HEK293 (cell line): ENCODE results near the gene PKD2.

Source experiments
- CTCF ChIA-PET: fragments of 350-600 bp; formaldehyde crosslinking; extraction: SDS; loops from one replicate; lab custom pipeline; 2021; ENCODE audit warnings: antibody characterized with exemption; lab: Yijun Ruan, JAX
- POLR2A ChIA-PET: fragments of 300-600 bp; formaldehyde crosslinking; extraction: SDS; loops from one replicate; lab custom pipeline; 2020; ENCODE audit warnings: antibody characterized with exemption, inconsistent platforms; lab: Yijun Ruan, JAX
- H3K27ac ChIP-seq: fragments of 200-500 bp; sonication (Bioruptor generic); 2 replicates; pipeline ENCODE4 v1.5.1; 2014; ENCODE audit warnings: low read depth, low read length, control low read depth, inconsistent platforms; ENCODE audit errors: extremely low read depth
- H3K36me3 ChIP-seq, 2 experiments: fragments of 200-500 bp in 1 of 2; sonication (Bioruptor generic) in 1 of 2; 1 replicate in 1 of 2; 2 replicates in 1 of 2; pipeline ENCODE4 v1.5.1; 2014 to 2017; ENCODE audit warnings: inconsistent platforms in 2 of 2, low read length in 2 of 2; ENCODE audit not compliant: control insufficient read depth in 2 of 2, insufficient read depth in 1 of 2
- H3K4me1 ChIP-seq: fragments of 200-500 bp; sonication (Bioruptor generic); 2 replicates; pipeline ENCODE4 v1.5.1; 2014; ENCODE audit warnings: mild to moderate bottlenecking, low read length, inconsistent platforms; ENCODE audit not compliant: control insufficient read depth, insufficient read depth
- H3K4me3 ChIP-seq: 2 replicates; pipeline ENCODE4 v1.5.1; 2011; ENCODE audit warnings: low read depth, mild to moderate bottlenecking, control low read depth, low read length, moderate library complexity
- H3K9me3 ChIP-seq: fragments of 200-500 bp; sonication (Bioruptor generic); 2 replicates; pipeline ENCODE4 v1.5.1; 2014; ENCODE audit warnings: low read depth, low read length, inconsistent platforms; ENCODE audit not compliant: control insufficient read depth, insufficient read depth
- EGR2 ChIP-seq: fragments of 450-650 bp; formaldehyde crosslinking; IDR thresholded peaks from 2 replicates; pipeline ENCODE4 v1.5.1; 2016; ENCODE audit warnings: low read depth, missing biosample characterization, missing genetic modification characterization
- GFI1B ChIP-seq: fragments of 450-650 bp; formaldehyde crosslinking; IDR thresholded peaks from 2 replicates; pipeline ENCODE4 v1.5.1; 2016; ENCODE audit warnings: missing biosample characterization, missing genetic modification characterization
- MZF1 ChIP-seq: fragments of 450-650 bp; formaldehyde crosslinking; IDR thresholded peaks from 2 replicates; pipeline ENCODE4 v1.5.1; 2017; ENCODE audit warnings: missing biosample characterization, missing genetic modification characterization, borderline replicate concordance
- OSR2 ChIP-seq: fragments of 450-650 bp; formaldehyde crosslinking; IDR thresholded peaks from 2 replicates; pipeline ENCODE4 v1.5.1; 2016; ENCODE audit warnings: missing biosample characterization, missing genetic modification characterization
- WT1 ChIP-seq: fragments of 450-650 bp; formaldehyde crosslinking; IDR thresholded peaks from 2 replicates; pipeline ENCODE4 v1.5.1; 2016; ENCODE audit warnings: missing biosample characterization, missing genetic modification characterization
- ZNF174 ChIP-seq: fragments of 450-650 bp; formaldehyde crosslinking; IDR thresholded peaks from 2 replicates; pipeline ENCODE4 v1.5.0; 2017; ENCODE audit warnings: missing biosample characterization, mild to moderate bottlenecking, missing genetic modification characterization
- ZNF2 ChIP-seq: fragments of 450-650 bp; formaldehyde crosslinking; IDR thresholded peaks from 2 replicates; pipeline ENCODE4 v1.5.1; 2016; ENCODE audit warnings: missing biosample characterization, missing genetic modification characterization
- ZNF23 ChIP-seq: fragments of 450-650 bp; formaldehyde crosslinking; IDR thresholded peaks from 2 replicates; pipeline ENCODE4 v1.5.1; 2016; ENCODE audit warnings: missing biosample characterization, missing genetic modification characterization, borderline replicate concordance
- ZNF362 ChIP-seq: fragments of 450-650 bp; formaldehyde crosslinking; IDR thresholded peaks from 2 replicates; pipeline ENCODE4 v1.5.1; 2016; ENCODE audit warnings: missing biosample characterization, missing genetic modification characterization
- ZNF394 ChIP-seq: fragments of 450-650 bp; formaldehyde crosslinking; IDR thresholded peaks from 2 replicates; pipeline ENCODE4 v1.5.1; 2016; ENCODE audit warnings: missing biosample characterization, missing genetic modification characterization, mild to moderate bottlenecking, moderate library complexity, borderline replicate concordance
- ZNF423 ChIP-seq: fragments of 450-650 bp; formaldehyde crosslinking; IDR thresholded peaks from 2 replicates; pipeline ENCODE4 v1.5.1; 2016; ENCODE audit warnings: missing biosample characterization, missing genetic modification characterization
- ZNF426 ChIP-seq: fragments of 450-650 bp; formaldehyde crosslinking; IDR thresholded peaks from 2 replicates; pipeline ENCODE4 v1.5.1; 2017; ENCODE audit warnings: missing biosample characterization, missing genetic modification characterization, mild to moderate bottlenecking, inconsistent platforms, moderate library complexity
- ZNF571 ChIP-seq: fragments of 450-650 bp; formaldehyde crosslinking; IDR thresholded peaks from 2 replicates; pipeline ENCODE4 v1.5.0; 2017; ENCODE audit warnings: missing biosample characterization, missing genetic modification characterization
- ZNF580 ChIP-seq: fragments of 450-650 bp; formaldehyde crosslinking; IDR thresholded peaks from 2 replicates; pipeline ENCODE4 v1.5.1; 2016; ENCODE audit warnings: missing biosample characterization, missing genetic modification characterization
- ZNF664 ChIP-seq: fragments of 450-650 bp; formaldehyde crosslinking; IDR thresholded peaks from 2 replicates; pipeline ENCODE4 v1.5.1; 2016; ENCODE audit warnings: missing biosample characterization, missing genetic modification characterization
- ZNF837 ChIP-seq: fragments of 450-650 bp; formaldehyde crosslinking; IDR thresholded peaks from 2 replicates; pipeline ENCODE4 v1.5.1; 2016; ENCODE audit warnings: missing biosample characterization, missing genetic modification characterization
- ZSCAN16 ChIP-seq: fragments of 450-650 bp; formaldehyde crosslinking; IDR thresholded peaks from 2 replicates; pipeline ENCODE4 v1.5.1; 2016; ENCODE audit warnings: missing biosample characterization, missing genetic modification characterization
- TF ChIP-seq, protein P1 (sequence below): fragments of 450-650 bp; formaldehyde crosslinking; IDR thresholded peaks from 2 replicates; pipeline ENCODE4 v1.5.1; 2016; ENCODE audit warnings: missing biosample characterization, missing genetic modification characterization, borderline replicate concordance

Gene PKD2

DNA sequence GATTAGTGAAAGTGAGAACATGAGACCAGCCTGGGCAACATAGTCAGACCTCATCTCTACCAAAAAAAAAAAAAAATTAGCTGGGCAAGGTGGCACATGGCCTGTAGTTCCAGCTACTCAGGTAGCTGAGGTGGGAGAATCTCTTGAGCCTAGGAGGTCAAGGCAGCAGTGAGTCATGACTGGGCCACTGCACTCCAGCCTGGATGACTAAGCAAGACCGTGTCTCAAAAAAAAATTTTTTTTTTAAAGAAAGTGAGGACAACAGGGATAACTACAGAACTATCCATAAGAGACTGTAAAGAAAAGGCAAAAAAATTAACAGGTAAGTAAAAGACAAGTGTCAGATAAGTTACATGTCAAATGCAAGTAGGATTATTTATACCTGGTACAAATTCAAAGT is 45.4 kb upstream of the PKD2 start:
- Histone ChIP-seq H3K27ac (no peak overlapping the region), H3K4me1 (no peaks in the 10 kb centered on the region), H3K36me3 (no peaks in the 10 kb centered on the region), H3K9me3 (no peaks in the 10 kb centered on the region), H3K4me3 (no peak overlapping the region)
- no peak for TF ChIP-seq ZNF426 (tag by site-specific recombination)
- no peak for TF ChIP-seq ZNF174 (tag by site-specific recombination)
- TF ChIP-seq EGR2 (tag by site-specific recombination), result no peak
- TF ChIP-seq ZNF580 (tag by site-specific recombination), result no peak
- peak; percentile 50; the same call in 1 of the 2 replicates for TF ChIP-seq ZNF362 (tag by site-specific recombination)
- TF ChIP-seq ZNF664 (tag by site-specific recombination), result no peak
- 0 out of 2 replicates have a peak, but pooled peaks have one; percentile 24 for TF ChIP-seq OSR2 (tag by site-specific recombination)
- TF ChIP-seq ZNF394 (tag by site-specific recombination), result peak; percentile 46; the same call in 1 of the 2 replicates
- no peak for TF ChIP-seq WT1 (tag by site-specific recombination)
- TF ChIP-seq GFI1B (tag by site-specific recombination), result no peak
- TF ChIP-seq ZNF2 (tag by site-specific recombination), result no peak
- no peak for TF ChIP-seq ZNF23 (tag by site-specific recombination)
- ChIA-PET POLR2A (no interaction called here), CTCF (interaction anchor here (0.7 to 1.7 kb wide), 3 partner anchors 12 to 112 kb away, joined by 5 to 9 read pairs (median 5); partner anchors contain the start of gene PKD2)

DNA sequence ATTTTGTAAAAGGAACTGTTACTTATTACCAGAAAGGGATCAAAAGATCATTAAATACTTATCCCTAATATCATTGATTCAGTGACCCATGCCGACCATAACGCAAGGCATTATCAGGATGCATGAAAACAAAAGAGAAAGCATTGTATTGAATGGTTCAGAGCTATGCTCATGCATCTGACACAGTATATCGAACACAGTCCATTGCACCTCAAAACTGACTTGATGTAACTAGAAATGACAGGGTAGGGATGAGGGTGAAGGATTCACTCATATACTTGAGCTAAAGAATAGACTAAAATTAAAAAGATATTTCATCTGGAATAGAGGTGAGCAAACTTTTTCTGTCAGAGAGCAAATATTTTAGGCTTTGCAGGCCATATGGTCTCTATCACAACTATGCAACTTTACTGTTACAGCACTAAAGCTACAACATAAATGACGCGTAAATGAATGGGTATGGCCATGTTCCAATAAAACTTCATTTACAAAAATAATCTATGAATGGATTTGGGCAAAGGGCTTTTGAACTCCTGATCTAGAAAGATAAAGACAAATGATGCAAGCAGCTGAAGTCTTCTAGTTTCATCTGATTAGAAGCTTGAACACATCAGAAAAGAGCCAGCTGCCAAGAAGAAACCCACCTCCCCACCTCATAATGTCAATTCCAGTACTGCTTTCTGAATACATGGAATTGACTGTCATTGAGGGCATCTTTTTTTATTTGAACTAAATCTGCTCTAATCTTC is 44.9 kb upstream of the PKD2 start:
- no peaks in the 10 kb centered on the region for H3K9me3 ChIP-seq
- H3K4me1 ChIP-seq, result no peaks in the 10 kb centered on the region
- H3K36me3 ChIP-seq, result no peaks in the 10 kb centered on the region
- no peak overlapping the region for H3K4me3 ChIP-seq
- ChIA-PET POLR2A (no interaction called here), CTCF (interaction anchor here (0.7 to 1.7 kb wide), 4 partner anchors 11 to 113 kb away, joined by 5 to 9 read pairs (median 6); partner anchors contain the start of gene PKD2)
- TF ChIP-seq ZNF423 (tag by site-specific recombination), result no peak
- TF ChIP-seq, protein P1, sequence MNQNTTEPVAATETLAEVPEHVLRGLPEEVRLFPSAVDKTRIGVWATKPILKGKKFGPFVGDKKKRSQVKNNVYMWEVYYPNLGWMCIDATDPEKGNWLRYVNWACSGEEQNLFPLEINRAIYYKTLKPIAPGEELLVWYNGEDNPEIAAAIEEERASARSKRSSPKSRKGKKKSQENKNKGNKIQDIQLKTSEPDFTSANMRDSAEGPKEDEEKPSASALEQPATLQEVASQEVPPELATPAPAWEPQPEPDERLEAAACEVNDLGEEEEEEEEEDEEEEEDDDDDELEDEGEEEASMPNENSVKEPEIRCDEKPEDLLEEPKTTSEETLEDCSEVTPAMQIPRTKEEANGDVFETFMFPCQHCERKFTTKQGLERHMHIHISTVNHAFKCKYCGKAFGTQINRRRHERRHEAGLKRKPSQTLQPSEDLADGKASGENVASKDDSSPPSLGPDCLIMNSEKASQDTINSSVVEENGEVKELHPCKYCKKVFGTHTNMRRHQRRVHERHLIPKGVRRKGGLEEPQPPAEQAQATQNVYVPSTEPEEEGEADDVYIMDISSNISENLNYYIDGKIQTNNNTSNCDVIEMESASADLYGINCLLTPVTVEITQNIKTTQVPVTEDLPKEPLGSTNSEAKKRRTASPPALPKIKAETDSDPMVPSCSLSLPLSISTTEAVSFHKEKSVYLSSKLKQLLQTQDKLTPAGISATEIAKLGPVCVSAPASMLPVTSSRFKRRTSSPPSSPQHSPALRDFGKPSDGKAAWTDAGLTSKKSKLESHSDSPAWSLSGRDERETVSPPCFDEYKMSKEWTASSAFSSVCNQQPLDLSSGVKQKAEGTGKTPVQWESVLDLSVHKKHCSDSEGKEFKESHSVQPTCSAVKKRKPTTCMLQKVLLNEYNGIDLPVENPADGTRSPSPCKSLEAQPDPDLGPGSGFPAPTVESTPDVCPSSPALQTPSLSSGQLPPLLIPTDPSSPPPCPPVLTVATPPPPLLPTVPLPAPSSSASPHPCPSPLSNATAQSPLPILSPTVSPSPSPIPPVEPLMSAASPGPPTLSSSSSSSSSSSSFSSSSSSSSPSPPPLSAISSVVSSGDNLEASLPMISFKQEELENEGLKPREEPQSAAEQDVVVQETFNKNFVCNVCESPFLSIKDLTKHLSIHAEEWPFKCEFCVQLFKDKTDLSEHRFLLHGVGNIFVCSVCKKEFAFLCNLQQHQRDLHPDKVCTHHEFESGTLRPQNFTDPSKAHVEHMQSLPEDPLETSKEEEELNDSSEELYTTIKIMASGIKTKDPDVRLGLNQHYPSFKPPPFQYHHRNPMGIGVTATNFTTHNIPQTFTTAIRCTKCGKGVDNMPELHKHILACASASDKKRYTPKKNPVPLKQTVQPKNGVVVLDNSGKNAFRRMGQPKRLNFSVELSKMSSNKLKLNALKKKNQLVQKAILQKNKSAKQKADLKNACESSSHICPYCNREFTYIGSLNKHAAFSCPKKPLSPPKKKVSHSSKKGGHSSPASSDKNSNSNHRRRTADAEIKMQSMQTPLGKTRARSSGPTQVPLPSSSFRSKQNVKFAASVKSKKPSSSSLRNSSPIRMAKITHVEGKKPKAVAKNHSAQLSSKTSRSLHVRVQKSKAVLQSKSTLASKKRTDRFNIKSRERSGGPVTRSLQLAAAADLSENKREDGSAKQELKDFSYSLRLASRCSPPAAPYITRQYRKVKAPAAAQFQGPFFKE (tag by site-specific recombination), result no peak
- no peak for TF ChIP-seq ZNF571 (tag by site-specific recombination)
- TF ChIP-seq ZSCAN16 (tag by site-specific recombination), result no peak
- no peak for TF ChIP-seq MZF1 (tag by site-specific recombination)
- TF ChIP-seq ZNF837 (tag by site-specific recombination), result no peak
- no peak overlapping the region for H3K27ac ChIP-seq
